Right atrium auricular region (tissue), 2 donors: ENCODE measurements around the gene SMIM29. TPM values are rescaled to one million over a fixed set of nuclear protein-coding genes. Genes with fewer than 3 reads are reported as not detected.

Source experiments
- DNase-seq: peaks from one replicate; pipeline ENCODE4 v3.0.0-alpha.2; 2019; ENCODE audit warnings: low spot score
- H3K27ac ChIP-seq, 2 donors: fragments of 200-600 bp; sonication (generic); 1 replicate in 1 of 2; 2 replicates in 1 of 2; pipeline ENCODE4 v1.5.1; 2016 to 2019
- H3K27me3 ChIP-seq, 2 donors: fragments of 200-600 bp; sonication (generic); one replicate each; pipeline versions ENCODE4 v1.5.1 to v1.6.0; 2017 to 2019
- H3K36me3 ChIP-seq: fragments of 200-600 bp; sonication (generic); one replicate; pipeline ENCODE4 v1.5.1; 2016
- H3K4me1 ChIP-seq, 2 donors: fragments of 200-600 bp; sonication (generic); one replicate each; pipeline versions ENCODE4 v1.5.1 to v1.6.0; 2017 to 2019
- H3K4me3 ChIP-seq, 2 donors: fragments of 200-600 bp; sonication (generic); 1 replicate in 1 of 2; 2 replicates in 1 of 2; pipeline ENCODE4 v1.5.1; 2017 to 2019; ENCODE audit warnings: mild to moderate bottlenecking in 1 of 2, moderate library complexity in 1 of 2
- H3K9me3 ChIP-seq, 2 donors: fragments of 200-600 bp; sonication (generic); one replicate each; pipeline ENCODE4 v1.5.1; 2019
- total RNA-seq, 2 donors: library from RNA; depleted of rRNA; stranded (reverse); fragments of >200 nt; gene quantifications; one replicate each; pipeline ENCODE4 v1.1.0, GENCODE V29; 2016
- TF ChIP-seq, protein P1 (sequence below), 2 donors: fragments of 200-600 bp; sonication (generic); IDR thresholded peaks; one replicate each; pipeline ENCODE4 v1.5.1; 2019; ENCODE audit warnings: antibody characterized with exemption in 2 of 2

The SMIM29 gene
- total RNA-seq, 2 donors from 2014 or later: 21.7 to 29.4 TPM

DNA sequence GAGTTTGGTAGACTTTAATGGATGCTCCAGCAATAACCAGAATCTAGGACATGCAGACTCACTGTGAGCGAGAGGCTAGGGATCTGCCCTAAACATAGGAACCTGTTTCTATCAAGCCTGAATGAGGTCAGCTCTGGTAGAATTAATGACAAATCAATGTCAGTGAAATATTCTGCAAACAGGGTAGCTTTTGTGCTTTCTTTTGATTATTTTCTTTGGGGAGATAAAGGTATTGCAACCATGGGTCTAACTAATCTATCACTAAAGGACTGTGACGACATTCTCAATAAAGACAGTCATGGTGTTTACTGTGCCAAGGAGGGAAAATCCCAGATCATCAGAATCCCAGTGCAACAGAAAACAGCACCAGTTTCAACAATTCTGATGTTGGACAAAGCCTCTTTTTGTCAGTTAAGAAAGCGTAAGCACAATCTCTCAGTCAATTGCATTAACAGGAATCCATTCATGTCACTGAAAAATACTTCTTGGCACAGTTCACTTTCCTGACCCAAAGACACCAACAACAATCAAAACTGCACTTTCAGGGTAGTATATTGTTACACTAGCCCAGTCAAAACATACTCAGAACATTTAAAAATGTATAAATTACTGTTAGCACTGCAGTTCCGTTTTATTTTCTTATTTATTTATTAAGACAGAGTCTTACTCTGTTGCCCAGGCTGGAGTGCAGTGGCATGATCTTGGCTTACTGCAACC is 36.8 kb upstream of the SMIM29 start:
- TF ChIP-seq, protein P1, sequence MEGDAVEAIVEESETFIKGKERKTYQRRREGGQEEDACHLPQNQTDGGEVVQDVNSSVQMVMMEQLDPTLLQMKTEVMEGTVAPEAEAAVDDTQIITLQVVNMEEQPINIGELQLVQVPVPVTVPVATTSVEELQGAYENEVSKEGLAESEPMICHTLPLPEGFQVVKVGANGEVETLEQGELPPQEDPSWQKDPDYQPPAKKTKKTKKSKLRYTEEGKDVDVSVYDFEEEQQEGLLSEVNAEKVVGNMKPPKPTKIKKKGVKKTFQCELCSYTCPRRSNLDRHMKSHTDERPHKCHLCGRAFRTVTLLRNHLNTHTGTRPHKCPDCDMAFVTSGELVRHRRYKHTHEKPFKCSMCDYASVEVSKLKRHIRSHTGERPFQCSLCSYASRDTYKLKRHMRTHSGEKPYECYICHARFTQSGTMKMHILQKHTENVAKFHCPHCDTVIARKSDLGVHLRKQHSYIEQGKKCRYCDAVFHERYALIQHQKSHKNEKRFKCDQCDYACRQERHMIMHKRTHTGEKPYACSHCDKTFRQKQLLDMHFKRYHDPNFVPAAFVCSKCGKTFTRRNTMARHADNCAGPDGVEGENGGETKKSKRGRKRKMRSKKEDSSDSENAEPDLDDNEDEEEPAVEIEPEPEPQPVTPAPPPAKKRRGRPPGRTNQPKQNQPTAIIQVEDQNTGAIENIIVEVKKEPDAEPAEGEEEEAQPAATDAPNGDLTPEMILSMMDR (IDR thresholded peaks at IDR 0.05): no peak
- DNase-seq: no peak
- H3K9me3 ChIP-seq: no peaks in the 10 kb centered on the region
- no peak overlapping the region for H3K4me3 ChIP-seq
- peak overlapping the region; percentile 2 to 22 for H3K27ac ChIP-seq
- peaks cover 0 to 41% of the 10 kb centered on the region in 2 donors for H3K4me1 ChIP-seq
- H3K27me3 ChIP-seq: no peaks in the 10 kb centered on the region
- H3K36me3 ChIP-seq: peaks cover 5% of the 10 kb centered on the region

DNA sequence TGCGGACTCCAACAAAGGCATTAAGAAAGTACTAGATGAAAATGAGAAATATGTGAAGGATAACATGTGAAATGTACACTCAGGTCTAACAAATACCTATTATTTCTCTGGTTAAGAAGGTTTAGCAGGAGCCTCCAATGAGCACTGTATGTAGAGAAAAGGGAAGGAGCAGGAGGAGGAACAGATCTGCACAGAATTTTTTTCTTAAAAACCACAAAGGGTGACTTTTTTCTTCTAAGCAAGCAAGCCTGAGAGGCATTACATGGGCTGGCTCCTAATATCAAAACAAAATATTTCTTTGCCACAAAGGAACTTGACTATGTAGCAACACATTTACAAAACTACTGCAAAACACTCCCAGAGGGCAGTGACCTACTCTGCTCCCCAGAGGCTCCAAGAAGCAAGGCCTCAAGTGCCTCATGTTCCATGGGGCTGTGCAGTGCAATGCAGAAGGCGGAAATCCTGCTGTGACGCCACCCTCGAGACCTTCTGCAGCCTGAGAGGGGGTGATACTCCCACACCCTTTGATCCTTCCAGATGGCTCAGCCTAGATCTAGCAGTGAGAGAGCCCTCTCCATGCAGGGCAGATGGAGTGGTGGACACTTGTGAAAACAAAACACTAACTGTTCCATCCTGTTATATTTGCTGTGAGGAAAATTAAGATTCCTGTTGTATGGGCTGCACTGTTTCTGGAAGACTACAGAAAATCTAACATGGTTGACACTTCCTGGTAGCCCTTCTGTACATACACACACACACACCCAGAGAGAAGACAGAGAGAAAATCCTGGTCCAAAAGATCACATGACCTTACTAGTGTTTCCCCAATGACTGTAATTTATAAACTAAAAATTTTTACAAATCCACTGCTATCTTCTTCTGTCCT is 36.0 kb upstream of the SMIM29 start:
- H3K36me3 ChIP-seq: peaks cover 5% of the 10 kb centered on the region
- no peak for DNase-seq
- H3K27ac ChIP-seq: peak overlapping the region; percentile 2 to 22
- TF ChIP-seq, protein P1 (IDR thresholded peaks at IDR 0.05): no peak
- H3K9me3 ChIP-seq: no peaks in the 10 kb centered on the region
- peaks cover 0 to 41% of the 10 kb centered on the region in 2 donors for H3K4me1 ChIP-seq
- H3K4me3 ChIP-seq: no peak overlapping the region
- no peaks in the 10 kb centered on the region for H3K27me3 ChIP-seq

DNA sequence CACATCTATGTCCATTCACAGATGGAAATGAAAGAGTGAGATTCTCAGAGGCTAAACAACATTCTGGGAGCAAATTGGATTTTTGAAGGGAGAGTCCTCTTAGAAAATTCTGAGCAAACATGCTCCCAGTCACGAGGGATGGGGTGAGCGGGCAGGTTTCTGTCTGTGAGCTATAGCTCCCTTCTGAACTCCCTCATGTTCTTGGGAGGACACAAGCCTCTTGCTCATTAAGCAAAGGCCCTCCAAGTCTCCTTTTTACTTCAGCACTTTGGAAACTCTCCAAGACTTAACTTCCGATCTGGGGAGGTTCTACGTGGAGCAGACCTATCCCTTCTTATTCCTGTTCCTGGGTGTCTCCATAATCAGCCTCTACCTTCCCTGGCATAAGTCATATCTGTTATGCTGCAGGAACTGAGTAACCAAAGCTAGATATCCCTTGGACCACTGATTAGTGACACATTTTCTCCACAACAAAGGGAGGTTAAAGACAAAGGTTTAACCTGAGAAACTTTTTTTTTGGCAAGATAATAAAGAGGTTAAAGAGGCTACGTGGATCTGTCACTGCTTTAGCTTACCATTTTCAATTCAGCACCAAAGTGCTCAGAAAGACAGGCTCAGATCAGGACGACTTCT is 33.0 kb upstream of the SMIM29 start:
- no peak overlapping the region for H3K4me3 ChIP-seq
- no peaks in the 10 kb centered on the region for H3K36me3 ChIP-seq
- TF ChIP-seq, protein P1 (IDR thresholded peaks at IDR 0.05): no peak
- no peaks in the 10 kb centered on the region for H3K9me3 ChIP-seq
- H3K27me3 ChIP-seq: no peaks in the 10 kb centered on the region
- no peak overlapping the region for H3K27ac ChIP-seq
- H3K4me1 ChIP-seq: peaks cover 0 to 31% of the 10 kb centered on the region in 2 donors
- DNase-seq: no peak

DNA sequence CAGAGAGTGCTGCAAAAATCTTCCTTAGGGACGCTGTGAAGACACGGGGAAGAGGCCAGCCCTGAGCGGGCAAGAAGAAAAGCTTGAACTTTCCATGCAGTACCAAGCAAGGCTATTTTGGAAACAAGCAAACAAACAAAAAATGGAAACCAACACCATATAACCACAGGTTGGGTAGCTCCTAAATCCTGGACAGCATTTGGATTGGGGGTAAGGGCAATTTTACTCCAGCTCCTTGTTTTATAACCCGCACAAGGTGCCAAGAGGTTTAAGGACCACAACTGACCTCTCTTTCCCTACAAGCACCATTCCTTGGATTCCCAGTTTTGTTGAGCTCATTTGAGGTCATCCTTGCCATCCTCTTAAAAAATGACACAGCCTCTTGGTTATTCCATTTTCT is 31.4 kb upstream of the SMIM29 start:
- no peaks in the 10 kb centered on the region for H3K27me3 ChIP-seq
- H3K4me1 ChIP-seq: peaks cover 0 to 26% of the 10 kb centered on the region in 2 donors
- TF ChIP-seq, protein P1 (IDR thresholded peaks at IDR 0.05): no peak
- H3K9me3 ChIP-seq: no peaks in the 10 kb centered on the region
- H3K27ac ChIP-seq: no peak overlapping the region
- DNase-seq: no peak
- no peak overlapping the region for H3K4me3 ChIP-seq
- no peaks in the 10 kb centered on the region for H3K36me3 ChIP-seq

DNA sequence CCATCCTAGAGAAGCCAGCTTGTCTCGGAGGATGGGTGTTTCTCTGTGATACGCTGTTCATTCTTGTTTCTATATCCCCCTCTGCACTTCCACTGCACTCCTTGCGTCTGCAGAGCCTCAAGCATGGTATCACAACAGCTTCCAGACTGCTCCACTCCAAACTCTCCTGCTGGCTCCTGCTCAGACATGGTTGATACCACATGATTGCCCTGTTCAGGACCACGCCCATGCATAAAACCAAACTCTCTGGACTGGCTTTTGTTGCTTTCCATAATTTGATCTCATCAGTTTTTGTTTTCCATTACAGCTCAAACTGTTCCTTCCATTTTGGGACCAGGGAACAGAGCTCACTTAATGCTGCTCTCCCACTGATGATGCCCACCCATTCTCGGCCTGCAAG is 30.0 kb upstream of the SMIM29 start:
- Histone ChIP-seq H3K9me3 (no peaks in the 10 kb centered on the region), H3K36me3 (no peaks in the 10 kb centered on the region), H3K4me1 (peaks cover 0 to 20% of the 10 kb centered on the region in 2 donors), H3K4me3 (no peak overlapping the region), H3K27me3 (no peaks in the 10 kb centered on the region), H3K27ac (no peak overlapping the region)
- DNase-seq: no peak
- TF ChIP-seq, protein P1 (IDR thresholded peaks at IDR 0.05): no peak
